CD4-positive, alpha-beta T cell treated with Interleukin-4 for 4 hours (primary cell): ENCODE data around the gene LDHA.
A peak's percentile ranks its signal among the peaks of the same experiment; 100 is the strongest.
"Not testable (repeated sequence)": the region's sequence is repeated elsewhere in the genome, so short reads cannot be mapped to it uniquely, and the experiment has no call there.

Source experiments
- DNase-seq: peaks from one replicate; pipeline ENCODE4 v3.0.0-alpha.2; 2020

The LDHA gene

GRCh38 chr11:18394928-18395734, 768 bp downstream of the LDHA start:
- no peak for DNase-seq

GRCh38 chr11:18395735-18396504, 1.6 kb downstream of the LDHA start:
- peak; percentile 96 for DNase-seq

- no peak for DNase-seq
These were observed 3.6 kb downstream of the LDHA start for GRCh38 chr11:18397921-18398320.

- DNase-seq = not testable (repeated sequence)
These were observed 6.7 kb downstream of the LDHA start for GRCh38 chr11:18401077-18401476.

GRCh38 chr11:18404062-18404461, 9.7 kb downstream of the LDHA start:
- DNase-seq = no peak

- DNase-seq = not testable (repeated sequence)
These were observed 13.0 kb downstream of the LDHA start for GRCh38 chr11:18407400-18407799.

GRCh38 chr11:18408558-18409291, 14.4 kb downstream of the LDHA start:
- no peak for DNase-seq

GRCh38 chr11:18416459-18416858, 22.1 kb downstream of the LDHA start:
- DNase-seq = no peak

- DNase-seq = no peak
These were observed 24.7 kb downstream of the LDHA start for GRCh38 chr11:18419040-18419439.

GRCh38 chr11:18420067-18420466, 25.7 kb downstream of the LDHA start:
- no peak for DNase-seq

GRCh38 chr11:18427240-18427639, 32.9 kb downstream of the LDHA start:
- DNase-seq = no peak

GRCh38 chr11:18429332-18429731, 35.0 kb downstream of the LDHA start:
- no peak for DNase-seq

- DNase-seq = no peak
These were observed 44.3 kb downstream of the LDHA start for GRCh38 chr11:18438691-18439090.

- no peak for DNase-seq
These were observed 54.9 kb downstream of the LDHA start for GRCh38 chr11:18449251-18449650.

GRCh38 chr11:18452927-18453326, 58.6 kb downstream of the LDHA start:
- no peak for DNase-seq

GRCh38 chr11:18455686-18456372, 61.5 kb downstream of the LDHA start, which contains the start of gene LDHAL6A:
TSS of gene LDHAL6A (plus strand) at chr11:18455856. CDS start at chr11:18456681, 825 bp downstream.
- DNase-seq = no peak

- no peak for DNase-seq
These were observed 63.1 kb downstream of the LDHA start for GRCh38 chr11:18457450-18457849.
